Adrenal gland (tissue), 12 donors: ENCODE data around the gene TENM4. TPM values are rescaled to one million over a fixed set of nuclear protein-coding genes. Genes with fewer than 3 reads are reported as not detected.
"Not testable (repeated sequence)": the region's sequence is repeated elsewhere in the genome, so short reads cannot be mapped to it uniquely, and the experiment has no call there.

Experiments used
- DNase-seq, 7 donors: peaks; one replicate each; pipeline ENCODE4 v3.0.0-alpha.2; 2019 to 2020
- H3K27ac ChIP-seq, 5 donors: fragments of 200-600 bp; sonication (generic) in 4 of 5; 1 replicate in 3 of 5; 2 replicates in 2 of 5; pipeline versions ENCODE4 v1.5.1 to v1.8.0; 2016 to 2020; ENCODE audit warnings: mild to moderate bottlenecking in 1 of 5
- H3K27me3 ChIP-seq: fragments of 200-600 bp; 2 replicates; pipeline ENCODE4 v1.8.0; 2021
- H3K36me3 ChIP-seq, 2 donors: fragments of 200-600 bp; replicated peaks in 1 of 2; 1 replicate in 1 of 2; 2 replicates in 1 of 2; pipeline versions ENCODE4 v1.5.1 to v1.8.0; 2018 to 2022
- H3K4me1 ChIP-seq, 2 donors: fragments of 200-600 bp; replicated peaks in 1 of 2; 1 replicate in 1 of 2; 2 replicates in 1 of 2; pipeline versions ENCODE4 v1.5.1 to v1.8.0; 2018 to 2021
- H3K4me3 ChIP-seq, 4 donors: fragments of 200-600 bp; sonication (generic) in 3 of 4; one replicate each; pipeline ENCODE4 v1.5.1; 2016 to 2018
- H3K9me3 ChIP-seq, 3 donors: fragments of 200-600 bp; sonication (generic) in 1 of 3; replicated peaks in 1 of 3; 1 replicate in 2 of 3; 2 replicates in 1 of 3; pipeline versions ENCODE4 v1.5.1 to v1.8.0; 2016 to 2021
- POLR2A ChIP-seq, 2 donors: fragments of 450-650 bp; IDR thresholded peaks; one replicate each; pipeline ENCODE4 v1.6.1; 2017; ENCODE audit warnings: antibody characterized with exemption in 2 of 2, mild to moderate bottlenecking in 2 of 2, moderate library complexity in 1 of 2
- WGBS, 4 donors: extraction: QIAGEN DNeasy Blood & Tissue Kit in 2 of 4; methylation state at CpG; one replicate each; pipeline versions ENCODE4 v1.1.5 to v1.1.7; 2013 to 2017; 5-methylcytosine and 5-hydroxymethylcytosine counted together
- intact Hi-C, 2 donors: fragments of 100-400 bp; cut with DNase I; formaldehyde crosslinking; loops; one replicate each; pipeline versions ENCODE4 v1.14.1 to v1.15.0; 2022 to 2023
- polyA plus RNA-seq, 3 donors: library from polyadenylated mRNA; stranded (reverse); fragments of 200-250 nt in 2 of 3; fragments of 350-450 nt in 1 of 3; fragmentation: Illumina TruSeq in 1 of 3; extraction: RNeasy Lipid Tissue Mini Kit (QIAGEN cat#74804) in 1 of 3; gene quantifications; one replicate each; pipeline ENCODE4 v1.2.3, GENCODE V29; 2013 to 2014
- total RNA-seq, 9 donors: library from RNA; depleted of rRNA in 4 of 9; stranded (reverse); fragments of >200 nt in 4 of 9; fragments of 120-200 nt in 1 of 9; fragmentation: NEBNext Ultra II Directional in 1 of 9; extraction: Animal tissue kit (Norgen Biotek cat#: 25700) in 1 of 9; gene quantifications; one replicate each; pipeline versions ENCODE4 v1.1.0 to v1.2.4, GENCODE V29; 2013 to 2023
- TF ChIP-seq, protein P1 (sequence below), 6 experiments: fragments of 450-650 bp in 4 of 6; fragments of 200-600 bp in 2 of 6; sonication (generic) in 1 of 6; IDR thresholded peaks; 1 replicate in 5 of 6; 2 replicates in 1 of 6; pipeline versions ENCODE4 v1.5.1 to v1.8.0; 2016 to 2021; ENCODE audit warnings: antibody characterized with exemption in 6 of 6, mild to moderate bottlenecking in 2 of 6, moderate library complexity in 1 of 6
- donor health status: healthy with polysubstance abuse.
- donor health status: Bipolar disorder and iron deficiency.
- donor health status: DM: yes; HTN: yes; CAD: no.
- donor health status: DM: no; HTN: no; CAD: no.
- donor health status: DM: no; HTN: no; CAD: no.
- donor health status: DM: yes; HTN: yes; CAD: no.

The TENM4 gene
- total and polyA plus RNA-seq, 12 donors, result 0.74 to 24.9 (median 6.7) TPM

DNA sequence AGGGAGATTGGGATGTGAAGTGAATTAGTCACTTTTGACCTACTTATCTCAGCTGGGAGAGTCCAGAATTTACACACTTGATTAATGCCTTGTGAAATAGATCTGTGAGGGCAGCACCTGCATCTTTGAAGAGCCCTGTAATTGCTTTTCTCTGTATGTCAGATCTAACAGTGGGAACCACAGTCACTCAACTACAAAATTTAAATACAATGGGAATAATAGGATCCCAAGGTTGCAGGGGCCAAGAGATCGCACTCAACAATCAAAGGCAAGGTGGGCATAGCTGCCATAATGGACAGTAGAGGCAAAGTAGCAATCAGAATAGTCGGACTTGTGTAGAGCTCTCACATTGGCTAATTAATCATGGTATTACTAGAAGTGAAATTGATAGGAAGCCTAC is 820.7 kb downstream of the TENM4 start:
- TF ChIP-seq, protein P1, sequence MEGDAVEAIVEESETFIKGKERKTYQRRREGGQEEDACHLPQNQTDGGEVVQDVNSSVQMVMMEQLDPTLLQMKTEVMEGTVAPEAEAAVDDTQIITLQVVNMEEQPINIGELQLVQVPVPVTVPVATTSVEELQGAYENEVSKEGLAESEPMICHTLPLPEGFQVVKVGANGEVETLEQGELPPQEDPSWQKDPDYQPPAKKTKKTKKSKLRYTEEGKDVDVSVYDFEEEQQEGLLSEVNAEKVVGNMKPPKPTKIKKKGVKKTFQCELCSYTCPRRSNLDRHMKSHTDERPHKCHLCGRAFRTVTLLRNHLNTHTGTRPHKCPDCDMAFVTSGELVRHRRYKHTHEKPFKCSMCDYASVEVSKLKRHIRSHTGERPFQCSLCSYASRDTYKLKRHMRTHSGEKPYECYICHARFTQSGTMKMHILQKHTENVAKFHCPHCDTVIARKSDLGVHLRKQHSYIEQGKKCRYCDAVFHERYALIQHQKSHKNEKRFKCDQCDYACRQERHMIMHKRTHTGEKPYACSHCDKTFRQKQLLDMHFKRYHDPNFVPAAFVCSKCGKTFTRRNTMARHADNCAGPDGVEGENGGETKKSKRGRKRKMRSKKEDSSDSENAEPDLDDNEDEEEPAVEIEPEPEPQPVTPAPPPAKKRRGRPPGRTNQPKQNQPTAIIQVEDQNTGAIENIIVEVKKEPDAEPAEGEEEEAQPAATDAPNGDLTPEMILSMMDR (IDR thresholded peaks at IDR 0.05), result no peak
- Histone ChIP-seq H3K4me1 (no peaks in the 10 kb centered on the region), H3K27me3 (no peaks in the 10 kb centered on the region), H3K4me3 (no peak overlapping the region), H3K27ac (no peak overlapping the region), H3K36me3 (no peaks in the 10 kb centered on the region), H3K9me3 (peaks cover 0 to 7% (median 0%) of the 10 kb centered on the region in 3 donors)
- DNase-seq, result no peak
- intact Hi-C loops, result no loop called here
- 80 to 92% (median 85%) methylated on average over 2 of the region's 2 CpGs for WGBS, 4 donors

GRCh38 chr11:78615724-78616123 is 825.1 kb downstream of the TENM4 start:
- Histone ChIP-seq H3K27me3 (no peaks in the 10 kb centered on the region), H3K36me3 (no peaks in the 10 kb centered on the region), H3K27ac (no peak overlapping the region), H3K4me1 (no peaks in the 10 kb centered on the region), H3K4me3 (no peak overlapping the region), H3K9me3 (peaks cover 0 to 7% (median 0%) of the 10 kb centered on the region in 3 donors)
- intact Hi-C loops, result no loop called here
- TF ChIP-seq, protein P1 (IDR thresholded peaks at IDR 0.05), result no peak
- no peak for TF ChIP-seq POLR2A (IDR thresholded peaks at IDR 0.05)
- DNase-seq, result no peak
- WGBS, 4 donors, result 86 to 100% (median 91%) methylated on average over 1 of the region's 1 CpG

DNA sequence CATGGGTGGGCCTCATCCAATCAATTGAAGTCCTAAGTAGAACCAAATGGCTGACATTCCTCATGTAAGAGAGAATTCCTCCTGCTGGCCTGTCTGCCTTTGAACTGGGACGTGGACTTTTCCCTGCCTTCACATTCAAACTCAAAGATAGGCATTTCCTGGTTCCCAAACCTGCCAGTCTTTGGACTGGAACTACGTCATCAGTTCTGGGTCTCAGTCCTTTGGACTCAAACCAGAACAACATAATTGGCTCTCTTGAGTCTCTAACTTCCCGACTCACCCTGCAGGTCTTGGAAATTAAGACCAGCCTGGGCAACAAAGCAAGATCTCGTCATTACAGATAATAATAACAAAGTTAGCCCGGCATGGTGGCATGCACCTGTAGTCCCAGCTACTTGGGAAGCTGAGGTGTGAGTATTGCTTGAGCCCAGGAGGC is 827.4 kb downstream of the TENM4 start:
- Histone ChIP-seq H3K36me3 (no peaks in the 10 kb centered on the region), H3K4me3 (no peak overlapping the region), H3K4me1 (no peaks in the 10 kb centered on the region), H3K27ac (no peak overlapping the region), H3K27me3 (no peaks in the 10 kb centered on the region), H3K9me3 (no peaks in the 10 kb centered on the region)
- 70 to 79% (median 75%) methylated on average over 5 of the region's 5 CpGs for WGBS, 4 donors
- no peak for DNase-seq
- intact Hi-C loops, result no loop called here
- TF ChIP-seq, protein P1 (IDR thresholded peaks at IDR 0.05), result no peak
- TF ChIP-seq POLR2A (IDR thresholded peaks at IDR 0.05), result no peak

GRCh38 chr11:78612721-78613377 is 828.0 kb downstream of the TENM4 start:
- no peaks in the 10 kb centered on the region for H3K27me3 ChIP-seq
- H3K36me3 ChIP-seq, result no peaks in the 10 kb centered on the region
- H3K9me3 ChIP-seq, result no peaks in the 10 kb centered on the region
- H3K4me1 ChIP-seq, result no peaks in the 10 kb centered on the region
- H3K4me3 ChIP-seq, result no peak overlapping the region
- intact Hi-C loops, result no loop called here
- H3K27ac ChIP-seq, result no peak overlapping the region
- no peak for DNase-seq
- WGBS, 4 donors, result 65 to 77% (median 72%) methylated on average over 4 of the region's 4 CpGs
- TF ChIP-seq POLR2A (IDR thresholded peaks at IDR 0.05), result no peak
- TF ChIP-seq, protein P1 (IDR thresholded peaks at IDR 0.05), result no peak

DNA sequence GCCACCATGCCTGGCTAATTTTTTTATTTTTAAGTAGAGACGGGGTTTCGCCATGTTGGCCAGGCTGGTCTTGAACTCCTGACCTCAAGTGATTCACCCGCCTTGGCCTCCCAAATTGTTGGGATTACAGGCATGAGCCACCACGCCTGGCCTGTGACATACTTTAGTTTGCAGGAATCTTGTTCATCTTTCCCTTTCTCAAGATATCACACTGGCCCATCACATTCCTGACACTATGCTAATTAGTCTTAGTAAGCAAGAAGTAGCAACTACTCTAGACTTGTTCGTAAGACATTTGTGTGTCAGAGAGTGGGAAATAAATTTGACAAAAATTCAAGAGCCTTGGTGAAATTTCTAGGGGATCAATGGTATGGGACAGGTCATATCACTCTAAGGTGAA is 831.5 kb downstream of the TENM4 start:
- intact Hi-C loops, H3K36me3 ChIP-seq, H3K27me3 ChIP-seq, H3K4me3 ChIP-seq, H3K9me3 ChIP-seq, H3K4me1 ChIP-seq, H3K27ac ChIP-seq, DNase-seq: not testable (repeated sequence)
- WGBS, 4 donors, result 87 to 89% (median 88%) methylated on average over 5 of the region's 5 CpGs
